HCT116 (cell line): ENCODE measurements around the gene ANKS4B.

Experiments
- ATF3 ChIP-seq: IDR thresholded peaks from 2 replicates; pipeline ENCODE4 v1.6.1; 2012
- POLR2A ChIP-seq: IDR thresholded peaks from 2 replicates; pipeline ENCODE4 v1.7.0; 2011; ENCODE audit warnings: borderline replicate concordance; ENCODE audit not compliant: insufficient read depth, insufficient read length; ENCODE audit errors: extremely low read depth
- TF ChIP-seq, protein P1 (sequence below), 3 experiments: fragments of 200-600 bp in 1 of 3; sonication (generic) in 1 of 3; IDR thresholded peaks in 2 of 3; conservative IDR thresholded peaks in 1 of 3; 2 replicates each; pipeline ENCODE4 v1.5.1; 2012 to 2017; ENCODE audit warnings: low read depth in 2 of 3, low read length in 2 of 3, antibody characterized with exemption in 1 of 3, borderline replicate concordance in 1 of 3, control low read depth in 1 of 3, mild to moderate bottlenecking in 1 of 3, mixed read lengths in 1 of 3, mixed run types in 1 of 3, moderate library complexity in 1 of 3; ENCODE audit not compliant: insufficient read depth in 1 of 3

DNA sequence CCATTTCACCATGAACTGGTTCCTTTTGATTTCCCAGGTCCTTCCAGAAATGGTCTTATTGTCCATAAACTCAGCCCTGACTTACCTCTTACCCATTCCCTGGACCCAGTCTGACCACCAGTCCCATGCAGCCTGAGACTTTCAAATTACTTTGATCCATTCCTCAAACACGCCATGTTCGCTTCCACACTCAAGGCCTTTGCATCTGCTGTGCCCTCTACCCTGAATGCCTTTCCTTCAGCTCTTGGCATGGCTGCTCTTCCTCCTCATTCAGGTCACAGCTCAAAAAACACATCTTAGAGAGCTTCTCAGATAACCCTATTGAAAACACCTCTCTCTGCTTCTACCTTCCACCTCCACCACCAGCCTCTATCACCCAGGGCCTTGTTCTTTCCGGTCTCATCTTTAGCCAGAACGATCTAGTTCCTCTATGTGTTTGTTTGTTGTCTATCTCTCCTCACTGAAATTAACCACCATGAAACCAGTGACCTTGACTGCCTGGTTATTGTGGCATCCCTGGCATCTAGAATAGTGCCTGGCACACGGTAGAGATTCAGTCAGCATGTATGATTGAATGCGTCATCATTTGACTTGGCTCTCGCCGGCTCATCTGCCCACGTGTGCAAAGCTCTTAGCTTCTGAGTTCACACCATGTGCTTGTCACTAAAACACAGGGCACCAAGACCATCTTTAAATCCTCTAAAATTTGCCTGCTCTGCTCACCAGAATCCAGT, 31.8 kb downstream of the ANKS4B start:
- TF ChIP-seq ATF3 (no peak), POLR2A (no peak)
- TF ChIP-seq, protein P1, sequence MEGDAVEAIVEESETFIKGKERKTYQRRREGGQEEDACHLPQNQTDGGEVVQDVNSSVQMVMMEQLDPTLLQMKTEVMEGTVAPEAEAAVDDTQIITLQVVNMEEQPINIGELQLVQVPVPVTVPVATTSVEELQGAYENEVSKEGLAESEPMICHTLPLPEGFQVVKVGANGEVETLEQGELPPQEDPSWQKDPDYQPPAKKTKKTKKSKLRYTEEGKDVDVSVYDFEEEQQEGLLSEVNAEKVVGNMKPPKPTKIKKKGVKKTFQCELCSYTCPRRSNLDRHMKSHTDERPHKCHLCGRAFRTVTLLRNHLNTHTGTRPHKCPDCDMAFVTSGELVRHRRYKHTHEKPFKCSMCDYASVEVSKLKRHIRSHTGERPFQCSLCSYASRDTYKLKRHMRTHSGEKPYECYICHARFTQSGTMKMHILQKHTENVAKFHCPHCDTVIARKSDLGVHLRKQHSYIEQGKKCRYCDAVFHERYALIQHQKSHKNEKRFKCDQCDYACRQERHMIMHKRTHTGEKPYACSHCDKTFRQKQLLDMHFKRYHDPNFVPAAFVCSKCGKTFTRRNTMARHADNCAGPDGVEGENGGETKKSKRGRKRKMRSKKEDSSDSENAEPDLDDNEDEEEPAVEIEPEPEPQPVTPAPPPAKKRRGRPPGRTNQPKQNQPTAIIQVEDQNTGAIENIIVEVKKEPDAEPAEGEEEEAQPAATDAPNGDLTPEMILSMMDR (IDR thresholded peaks at IDR 0.05 in 2 of 3, conservative IDR thresholded peaks at IDR 0.05 in 1 of 3; ENCODE audit: borderline replicate concordance in 1 of 3, insufficient read depth in 1 of 3, low read depth in 2 of 3, low read length in 2 of 3) = no peak
